Skeletal muscle tissue (tissue), 4 donors: Measurements from ENCODE around the gene ARFIP2. TPM values are rescaled to one million over a fixed set of nuclear protein-coding genes. Genes with fewer than 3 reads are reported as not detected.
"Not testable (repeated sequence)": the region's sequence is repeated elsewhere in the genome, so short reads cannot be mapped to it uniquely, and the experiment has no call there.

Experiments used
- H3K27ac ChIP-seq: one replicate; pipeline ENCODE4 v1.7.0; 2013; ENCODE audit warnings: mild to moderate bottlenecking, low read depth, low read length, inconsistent platforms
- H3K27me3 ChIP-seq, 3 donors: one replicate each; pipeline ENCODE4 v1.7.0; 2013; ENCODE audit warnings: low read length in 3 of 3; ENCODE audit not compliant: control insufficient read depth in 3 of 3, insufficient read depth in 3 of 3
- H3K36me3 ChIP-seq, 3 donors: one replicate each; pipeline ENCODE4 v1.7.0; 2013; ENCODE audit warnings: low read length in 3 of 3; ENCODE audit not compliant: control insufficient read depth in 3 of 3, insufficient read depth in 3 of 3
- H3K4me1 ChIP-seq, 3 donors: one replicate each; pipeline ENCODE4 v1.7.0; 2013; ENCODE audit warnings: low read length in 3 of 3, mild to moderate bottlenecking in 3 of 3; ENCODE audit not compliant: control insufficient read depth in 3 of 3, insufficient read depth in 3 of 3
- H3K4me3 ChIP-seq, 3 donors: one replicate each; pipeline ENCODE4 v1.7.0; 2013; ENCODE audit warnings: low read length in 3 of 3
- H3K9ac ChIP-seq, 3 donors: one replicate each; pipeline ENCODE4 v1.7.0; 2013; ENCODE audit warnings: low read length in 3 of 3, mild to moderate bottlenecking in 3 of 3, moderate library complexity in 2 of 3, low read depth in 1 of 3
- H3K9me3 ChIP-seq, 3 donors: one replicate each; pipeline ENCODE4 v1.7.0; 2013; ENCODE audit warnings: low read length in 3 of 3; ENCODE audit not compliant: control insufficient read depth in 3 of 3
- total RNA-seq: library from RNA; depleted of rRNA; stranded (reverse); fragments of >200 nt; gene quantifications from one replicate; pipeline ENCODE4 v1.2.3, GENCODE V29; 2014
- donor health status: Osteomylitis.

ARFIP2 gene, protein sequence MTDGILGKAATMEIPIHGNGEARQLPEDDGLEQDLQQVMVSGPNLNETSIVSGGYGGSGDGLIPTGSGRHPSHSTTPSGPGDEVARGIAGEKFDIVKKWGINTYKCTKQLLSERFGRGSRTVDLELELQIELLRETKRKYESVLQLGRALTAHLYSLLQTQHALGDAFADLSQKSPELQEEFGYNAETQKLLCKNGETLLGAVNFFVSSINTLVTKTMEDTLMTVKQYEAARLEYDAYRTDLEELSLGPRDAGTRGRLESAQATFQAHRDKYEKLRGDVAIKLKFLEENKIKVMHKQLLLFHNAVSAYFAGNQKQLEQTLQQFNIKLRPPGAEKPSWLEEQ
- 14.1 TPM for total RNA-seq

DNA sequence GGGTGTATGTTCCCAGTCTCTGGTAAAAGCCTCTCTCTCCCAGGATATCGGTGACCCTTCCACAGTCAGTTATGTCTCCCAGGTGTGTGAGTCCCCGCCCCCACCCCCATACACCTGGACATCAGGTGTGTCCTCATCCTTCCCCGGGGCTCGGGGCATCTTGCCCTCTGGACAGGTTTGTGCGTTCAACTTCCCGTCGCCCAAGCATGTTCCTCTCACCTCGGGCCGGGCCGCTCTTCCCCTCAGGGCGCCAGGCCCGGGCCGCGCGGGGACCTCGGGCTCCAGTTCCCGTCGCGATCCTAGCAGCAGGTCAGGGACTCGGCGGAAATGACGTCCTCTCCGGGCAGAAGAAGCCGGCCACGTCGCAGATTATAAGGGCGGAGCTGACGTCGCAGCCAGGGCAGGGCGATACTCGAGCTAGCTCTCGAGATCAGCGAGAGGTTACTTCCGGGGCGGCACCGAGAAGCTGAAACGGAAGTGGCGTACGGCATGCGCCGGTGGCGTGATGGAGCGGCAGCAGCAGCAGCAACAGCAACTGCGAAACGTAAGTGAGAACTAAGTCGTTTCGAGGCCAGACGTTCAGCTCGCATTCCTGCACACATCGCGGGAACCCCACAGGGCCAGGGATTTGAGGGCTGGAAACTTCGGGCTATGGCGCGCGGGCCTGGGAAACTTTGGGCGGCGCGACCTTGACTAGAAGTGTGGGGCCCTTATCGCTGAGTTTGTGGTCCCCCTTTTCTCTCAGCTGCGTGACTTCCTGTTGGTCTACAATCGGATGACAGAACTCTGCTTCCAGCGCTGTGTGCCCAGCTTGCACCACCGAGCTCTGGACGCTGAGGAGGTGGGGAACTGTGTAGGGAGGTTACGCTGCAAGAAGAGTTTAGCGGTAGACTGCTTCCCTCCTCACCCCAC, at the start of gene ARFIP2, which contains the start of gene TIMM10B:
ARFIP2 (minus strand) TSS at position 320 of the 912 bp plus-strand sequence. CDS start 910 bp downstream, outside the sequence.
TIMM10B (plus strand) TSS at position 490 of the 912 bp plus-strand sequence; CDS start at position 506, 16 bp downstream.
- Histone ChIP-seq H3K27ac (peak within 1 kb of the TSS; percentile 96), H3K9ac (peak within 1 kb of the TSS; percentile 88 to 98 (median 96)), H3K27me3 (no peaks in the 10 kb centered on the region), H3K9me3 (no peaks in the 10 kb centered on the region), H3K4me1 (peaks cover 26 to 38% (median 28%) of the 10 kb centered on the region in 3 donors), H3K36me3 (peaks cover 47 to 62% (median 48%) of the 10 kb centered on the region in 3 donors), H3K4me3 (peak within 1 kb of the TSS; percentile 96 to 99 (median 97))

- peaks cover 11 to 20% (median 14%) of the 10 kb centered on the region in 3 donors for H3K36me3 ChIP-seq
- no peak overlapping the region for H3K9ac ChIP-seq
- no peak overlapping the region for H3K4me3 ChIP-seq
- H3K27ac ChIP-seq, result no peak overlapping the region
- no peaks in the 10 kb centered on the region for H3K9me3 ChIP-seq
- no peaks in the 10 kb centered on the region for H3K27me3 ChIP-seq
- H3K4me1 ChIP-seq, result no peaks in the 10 kb centered on the region
Measured at GRCh38 chr11:6530848-6531247, 49.7 kb upstream of the ARFIP2 start.

DNA sequence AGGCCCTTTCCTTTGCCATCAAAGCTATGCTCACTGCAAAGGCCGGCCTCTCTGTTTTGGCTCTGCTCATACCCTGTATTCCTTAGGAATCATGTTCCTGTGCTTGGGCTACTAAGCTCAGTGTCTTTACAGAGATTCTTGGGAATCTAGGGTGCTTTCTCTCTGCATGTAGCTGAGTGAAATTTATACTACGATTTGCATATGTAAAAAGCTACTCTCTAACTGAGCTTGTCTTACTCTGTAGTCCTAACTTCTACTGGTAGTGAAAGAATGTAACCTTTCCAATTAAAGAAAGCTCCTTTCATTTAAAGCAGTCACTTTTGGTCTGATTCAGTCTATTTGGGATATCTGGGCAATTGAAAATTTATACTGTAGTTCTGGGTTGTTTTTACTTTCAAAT, 48.1 kb upstream of the ARFIP2 start:
- Histone ChIP-seq H3K27me3 (no peaks in the 10 kb centered on the region), H3K4me3 (no peak overlapping the region), H3K36me3 (peaks cover 11 to 20% (median 14%) of the 10 kb centered on the region in 3 donors), H3K9ac (no peak overlapping the region), H3K4me1 (no peaks in the 10 kb centered on the region), H3K9me3 (no peaks in the 10 kb centered on the region), H3K27ac (no peak overlapping the region)

GRCh38 chr11:6526411-6527135, 45.4 kb upstream of the ARFIP2 start:
- H3K27me3 ChIP-seq, result no peaks in the 10 kb centered on the region

GRCh38 chr11:6523253-6523652, 42.1 kb upstream of the ARFIP2 start:
- Histone ChIP-seq H3K4me3 (no peak overlapping the region), H3K4me1 (no peaks in the 10 kb centered on the region), H3K27me3 (no peaks in the 10 kb centered on the region), H3K9me3 (no peaks in the 10 kb centered on the region), H3K9ac (peak overlapping the region in 1 of 3 donors; percentile 17), H3K36me3 (peaks cover 6 to 12% (median 10%) of the 10 kb centered on the region in 3 donors), H3K27ac (no peak overlapping the region)

More at GRCh38 chr11:6526411-6527135, 45.4 kb upstream of the ARFIP2 start:
- Histone ChIP-seq H3K9me3 (no peaks in the 10 kb centered on the region), H3K36me3 (peaks cover 3 to 11% (median 7%) of the 10 kb centered on the region in 3 donors), H3K9ac (peak overlapping the region in 1 of 3 donors; percentile 7), H3K4me3 (no peak overlapping the region), H3K27ac (no peak overlapping the region), H3K4me1 (no peaks in the 10 kb centered on the region)

DNA sequence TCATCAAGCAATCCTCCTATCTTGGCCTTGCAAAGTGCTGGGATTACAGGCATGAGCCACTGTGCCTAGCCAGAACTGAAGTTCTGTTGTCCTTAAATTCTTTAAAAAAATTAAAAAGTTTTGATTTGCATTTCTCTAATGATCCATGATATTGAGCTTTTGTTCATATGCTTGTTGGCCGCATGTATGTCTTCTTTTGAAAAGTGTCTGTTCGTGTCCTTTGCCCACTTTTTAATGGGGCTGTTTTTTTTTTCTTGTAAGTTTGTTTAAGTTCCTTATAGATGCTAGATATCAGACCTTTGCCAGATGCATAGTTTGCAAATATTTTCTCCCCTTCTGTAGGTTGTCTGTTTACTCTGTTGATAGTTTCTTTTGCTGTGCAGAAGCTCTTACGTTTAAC, 40.8 kb upstream of the ARFIP2 start:
- not testable (repeated sequence) for H3K27me3 ChIP-seq, H3K9ac ChIP-seq, H3K9me3 ChIP-seq, H3K4me1 ChIP-seq, H3K4me3 ChIP-seq, H3K27ac ChIP-seq
- peaks cover 5 to 13% (median 7%) of the 10 kb centered on the region in 3 donors for H3K36me3 ChIP-seq

DNA sequence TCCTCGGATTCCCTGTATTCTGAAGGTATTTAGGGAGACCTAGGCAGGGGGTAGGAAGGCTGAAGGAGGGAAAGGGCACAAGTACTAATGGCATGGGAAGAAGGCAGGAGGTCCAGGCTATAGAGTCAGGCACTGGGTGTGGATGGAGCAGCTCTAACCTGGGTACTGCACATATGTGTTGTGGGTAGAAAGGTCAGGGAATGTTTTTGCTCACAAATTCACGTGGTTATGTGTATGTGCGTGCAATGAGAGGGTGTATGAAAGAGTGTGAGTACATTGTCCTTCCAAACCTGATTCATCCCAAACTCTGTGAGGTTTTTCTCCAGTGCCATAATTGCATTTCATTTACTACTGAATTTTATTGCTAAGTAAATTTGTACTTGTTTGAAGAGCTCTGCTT, 39.1 kb upstream of the ARFIP2 start:
- Histone ChIP-seq H3K36me3 (peaks cover 5 to 13% (median 7%) of the 10 kb centered on the region in 3 donors), H3K4me3 (no peak overlapping the region), H3K9ac (no peak overlapping the region), H3K27ac (no peak overlapping the region), H3K4me1 (no peaks in the 10 kb centered on the region), H3K27me3 (no peaks in the 10 kb centered on the region), H3K9me3 (no peaks in the 10 kb centered on the region)

DNA sequence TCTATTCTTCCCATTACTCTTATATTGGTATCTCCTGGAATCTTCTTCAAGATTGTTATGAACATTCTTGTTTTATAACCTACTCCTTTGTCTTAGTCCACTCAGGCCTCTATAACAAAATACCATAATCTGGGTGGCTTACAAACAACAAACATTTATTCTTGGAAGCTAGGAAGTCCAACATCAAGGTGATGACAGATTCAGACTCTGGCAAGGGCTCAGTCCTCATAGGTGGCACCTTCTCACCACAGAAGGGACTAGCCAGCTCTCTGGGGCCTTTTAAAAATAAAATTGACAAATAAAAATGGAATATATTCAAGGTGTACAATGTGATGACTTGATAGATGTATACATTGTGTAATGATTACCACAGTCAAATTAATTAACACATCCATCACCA, 35.7 kb upstream of the ARFIP2 start:
- H3K4me3 ChIP-seq, result no peak overlapping the region
- no peak overlapping the region for H3K27ac ChIP-seq
- H3K36me3 ChIP-seq, result peaks cover 5 to 13% (median 7%) of the 10 kb centered on the region in 3 donors
- H3K9ac ChIP-seq, result no peak overlapping the region
- H3K4me1 ChIP-seq, result no peaks in the 10 kb centered on the region
- H3K27me3 ChIP-seq, result no peaks in the 10 kb centered on the region
- no peaks in the 10 kb centered on the region for H3K9me3 ChIP-seq

- Histone ChIP-seq H3K4me3 (no peak overlapping the region), H3K27ac (no peak overlapping the region), H3K27me3 (no peaks in the 10 kb centered on the region), H3K36me3 (peaks cover 10 to 17% (median 13%) of the 10 kb centered on the region in 3 donors), H3K4me1 (no peaks in the 10 kb centered on the region), H3K9ac (no peak overlapping the region), H3K9me3 (no peaks in the 10 kb centered on the region)
Measured at GRCh38 chr11:6505577-6506240, 24.6 kb upstream of the ARFIP2 start.
